ENCODE results near the gene PES1.

DNA sequence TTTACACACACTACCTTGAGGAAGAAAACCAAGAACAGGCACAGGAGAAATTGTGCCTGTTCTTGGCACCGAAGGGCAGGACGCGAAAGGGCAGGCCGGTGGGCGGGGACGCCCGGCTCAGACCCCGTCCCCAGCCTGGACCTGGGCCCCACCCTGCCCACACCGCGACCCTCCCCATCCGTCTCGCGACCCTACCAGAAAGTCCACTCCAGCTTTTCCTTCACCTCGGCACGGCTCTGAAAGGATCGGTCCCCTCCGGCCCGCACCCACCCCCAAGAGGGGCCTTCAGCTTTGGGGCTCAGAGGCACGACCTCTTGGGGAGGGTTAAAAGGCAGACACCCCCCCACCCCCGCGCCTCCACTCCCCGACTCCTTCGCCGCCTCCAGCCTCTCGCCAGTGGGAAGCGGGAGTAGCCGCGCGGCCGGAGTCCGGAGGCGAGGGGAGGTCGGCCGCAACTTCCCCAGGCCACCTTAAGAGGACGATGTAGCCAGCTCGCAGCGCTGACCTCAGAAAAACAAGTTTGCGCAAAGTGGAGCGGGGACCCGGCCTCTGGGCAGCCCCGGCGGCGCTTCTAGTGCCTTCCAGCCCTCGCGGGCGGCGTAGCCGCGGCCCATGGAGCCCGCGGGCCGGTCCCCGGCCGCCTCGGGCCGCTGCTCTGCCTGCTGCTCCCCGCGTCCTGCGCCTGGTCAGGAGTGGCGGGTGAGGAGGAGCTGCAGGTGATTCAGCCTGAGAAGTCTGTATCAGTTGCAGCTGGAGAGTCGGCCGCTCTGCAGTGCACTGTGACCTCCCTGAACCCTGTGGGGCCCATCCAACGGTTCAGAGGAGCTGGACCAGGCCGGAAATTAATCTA lies 49.5 kb downstream of the PES1 start:
- TF ChIP-seq EZH2 (IDR thresholded peaks at IDR 0.05; ENCODE audit: low read depth, unreplicated experiment) (no peak), POLR2AphosphoS5 (IDR thresholded peaks at IDR 0.05; ENCODE audit: low read depth) (peak; percentile 46; the same call in 1 of the 2 replicates), EZH2phosphoT487 (IDR thresholded peaks at IDR 0.05; ENCODE audit: unreplicated experiment) (no peak), STAT1 (IDR thresholded peaks at IDR 0.05; ENCODE audit: unreplicated experiment) (no peak), CREB1 (CRISPR knock-in tag; IDR thresholded peaks at IDR 0.05; ENCODE audit: low read depth) (no peak), ZNF114 (CRISPR knock-in tag; IDR thresholded peaks at IDR 0.05) (no peak)
- TF ChIP-seq, protein P1, sequence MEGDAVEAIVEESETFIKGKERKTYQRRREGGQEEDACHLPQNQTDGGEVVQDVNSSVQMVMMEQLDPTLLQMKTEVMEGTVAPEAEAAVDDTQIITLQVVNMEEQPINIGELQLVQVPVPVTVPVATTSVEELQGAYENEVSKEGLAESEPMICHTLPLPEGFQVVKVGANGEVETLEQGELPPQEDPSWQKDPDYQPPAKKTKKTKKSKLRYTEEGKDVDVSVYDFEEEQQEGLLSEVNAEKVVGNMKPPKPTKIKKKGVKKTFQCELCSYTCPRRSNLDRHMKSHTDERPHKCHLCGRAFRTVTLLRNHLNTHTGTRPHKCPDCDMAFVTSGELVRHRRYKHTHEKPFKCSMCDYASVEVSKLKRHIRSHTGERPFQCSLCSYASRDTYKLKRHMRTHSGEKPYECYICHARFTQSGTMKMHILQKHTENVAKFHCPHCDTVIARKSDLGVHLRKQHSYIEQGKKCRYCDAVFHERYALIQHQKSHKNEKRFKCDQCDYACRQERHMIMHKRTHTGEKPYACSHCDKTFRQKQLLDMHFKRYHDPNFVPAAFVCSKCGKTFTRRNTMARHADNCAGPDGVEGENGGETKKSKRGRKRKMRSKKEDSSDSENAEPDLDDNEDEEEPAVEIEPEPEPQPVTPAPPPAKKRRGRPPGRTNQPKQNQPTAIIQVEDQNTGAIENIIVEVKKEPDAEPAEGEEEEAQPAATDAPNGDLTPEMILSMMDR (conservative IDR thresholded peaks at IDR 0.05; ENCODE audit: low read depth in 2 of 2) = no peak
- TF ChIP-seq, protein P2, sequence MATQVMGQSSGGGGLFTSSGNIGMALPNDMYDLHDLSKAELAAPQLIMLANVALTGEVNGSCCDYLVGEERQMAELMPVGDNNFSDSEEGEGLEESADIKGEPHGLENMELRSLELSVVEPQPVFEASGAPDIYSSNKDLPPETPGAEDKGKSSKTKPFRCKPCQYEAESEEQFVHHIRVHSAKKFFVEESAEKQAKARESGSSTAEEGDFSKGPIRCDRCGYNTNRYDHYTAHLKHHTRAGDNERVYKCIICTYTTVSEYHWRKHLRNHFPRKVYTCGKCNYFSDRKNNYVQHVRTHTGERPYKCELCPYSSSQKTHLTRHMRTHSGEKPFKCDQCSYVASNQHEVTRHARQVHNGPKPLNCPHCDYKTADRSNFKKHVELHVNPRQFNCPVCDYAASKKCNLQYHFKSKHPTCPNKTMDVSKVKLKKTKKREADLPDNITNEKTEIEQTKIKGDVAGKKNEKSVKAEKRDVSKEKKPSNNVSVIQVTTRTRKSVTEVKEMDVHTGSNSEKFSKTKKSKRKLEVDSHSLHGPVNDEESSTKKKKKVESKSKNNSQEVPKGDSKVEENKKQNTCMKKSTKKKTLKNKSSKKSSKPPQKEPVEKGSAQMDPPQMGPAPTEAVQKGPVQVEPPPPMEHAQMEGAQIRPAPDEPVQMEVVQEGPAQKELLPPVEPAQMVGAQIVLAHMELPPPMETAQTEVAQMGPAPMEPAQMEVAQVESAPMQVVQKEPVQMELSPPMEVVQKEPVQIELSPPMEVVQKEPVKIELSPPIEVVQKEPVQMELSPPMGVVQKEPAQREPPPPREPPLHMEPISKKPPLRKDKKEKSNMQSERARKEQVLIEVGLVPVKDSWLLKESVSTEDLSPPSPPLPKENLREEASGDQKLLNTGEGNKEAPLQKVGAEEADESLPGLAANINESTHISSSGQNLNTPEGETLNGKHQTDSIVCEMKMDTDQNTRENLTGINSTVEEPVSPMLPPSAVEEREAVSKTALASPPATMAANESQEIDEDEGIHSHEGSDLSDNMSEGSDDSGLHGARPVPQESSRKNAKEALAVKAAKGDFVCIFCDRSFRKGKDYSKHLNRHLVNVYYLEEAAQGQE (IDR thresholded peaks at IDR 0.05; ENCODE audit: unreplicated experiment) = no peak
- TF ChIP-seq, protein P3, sequence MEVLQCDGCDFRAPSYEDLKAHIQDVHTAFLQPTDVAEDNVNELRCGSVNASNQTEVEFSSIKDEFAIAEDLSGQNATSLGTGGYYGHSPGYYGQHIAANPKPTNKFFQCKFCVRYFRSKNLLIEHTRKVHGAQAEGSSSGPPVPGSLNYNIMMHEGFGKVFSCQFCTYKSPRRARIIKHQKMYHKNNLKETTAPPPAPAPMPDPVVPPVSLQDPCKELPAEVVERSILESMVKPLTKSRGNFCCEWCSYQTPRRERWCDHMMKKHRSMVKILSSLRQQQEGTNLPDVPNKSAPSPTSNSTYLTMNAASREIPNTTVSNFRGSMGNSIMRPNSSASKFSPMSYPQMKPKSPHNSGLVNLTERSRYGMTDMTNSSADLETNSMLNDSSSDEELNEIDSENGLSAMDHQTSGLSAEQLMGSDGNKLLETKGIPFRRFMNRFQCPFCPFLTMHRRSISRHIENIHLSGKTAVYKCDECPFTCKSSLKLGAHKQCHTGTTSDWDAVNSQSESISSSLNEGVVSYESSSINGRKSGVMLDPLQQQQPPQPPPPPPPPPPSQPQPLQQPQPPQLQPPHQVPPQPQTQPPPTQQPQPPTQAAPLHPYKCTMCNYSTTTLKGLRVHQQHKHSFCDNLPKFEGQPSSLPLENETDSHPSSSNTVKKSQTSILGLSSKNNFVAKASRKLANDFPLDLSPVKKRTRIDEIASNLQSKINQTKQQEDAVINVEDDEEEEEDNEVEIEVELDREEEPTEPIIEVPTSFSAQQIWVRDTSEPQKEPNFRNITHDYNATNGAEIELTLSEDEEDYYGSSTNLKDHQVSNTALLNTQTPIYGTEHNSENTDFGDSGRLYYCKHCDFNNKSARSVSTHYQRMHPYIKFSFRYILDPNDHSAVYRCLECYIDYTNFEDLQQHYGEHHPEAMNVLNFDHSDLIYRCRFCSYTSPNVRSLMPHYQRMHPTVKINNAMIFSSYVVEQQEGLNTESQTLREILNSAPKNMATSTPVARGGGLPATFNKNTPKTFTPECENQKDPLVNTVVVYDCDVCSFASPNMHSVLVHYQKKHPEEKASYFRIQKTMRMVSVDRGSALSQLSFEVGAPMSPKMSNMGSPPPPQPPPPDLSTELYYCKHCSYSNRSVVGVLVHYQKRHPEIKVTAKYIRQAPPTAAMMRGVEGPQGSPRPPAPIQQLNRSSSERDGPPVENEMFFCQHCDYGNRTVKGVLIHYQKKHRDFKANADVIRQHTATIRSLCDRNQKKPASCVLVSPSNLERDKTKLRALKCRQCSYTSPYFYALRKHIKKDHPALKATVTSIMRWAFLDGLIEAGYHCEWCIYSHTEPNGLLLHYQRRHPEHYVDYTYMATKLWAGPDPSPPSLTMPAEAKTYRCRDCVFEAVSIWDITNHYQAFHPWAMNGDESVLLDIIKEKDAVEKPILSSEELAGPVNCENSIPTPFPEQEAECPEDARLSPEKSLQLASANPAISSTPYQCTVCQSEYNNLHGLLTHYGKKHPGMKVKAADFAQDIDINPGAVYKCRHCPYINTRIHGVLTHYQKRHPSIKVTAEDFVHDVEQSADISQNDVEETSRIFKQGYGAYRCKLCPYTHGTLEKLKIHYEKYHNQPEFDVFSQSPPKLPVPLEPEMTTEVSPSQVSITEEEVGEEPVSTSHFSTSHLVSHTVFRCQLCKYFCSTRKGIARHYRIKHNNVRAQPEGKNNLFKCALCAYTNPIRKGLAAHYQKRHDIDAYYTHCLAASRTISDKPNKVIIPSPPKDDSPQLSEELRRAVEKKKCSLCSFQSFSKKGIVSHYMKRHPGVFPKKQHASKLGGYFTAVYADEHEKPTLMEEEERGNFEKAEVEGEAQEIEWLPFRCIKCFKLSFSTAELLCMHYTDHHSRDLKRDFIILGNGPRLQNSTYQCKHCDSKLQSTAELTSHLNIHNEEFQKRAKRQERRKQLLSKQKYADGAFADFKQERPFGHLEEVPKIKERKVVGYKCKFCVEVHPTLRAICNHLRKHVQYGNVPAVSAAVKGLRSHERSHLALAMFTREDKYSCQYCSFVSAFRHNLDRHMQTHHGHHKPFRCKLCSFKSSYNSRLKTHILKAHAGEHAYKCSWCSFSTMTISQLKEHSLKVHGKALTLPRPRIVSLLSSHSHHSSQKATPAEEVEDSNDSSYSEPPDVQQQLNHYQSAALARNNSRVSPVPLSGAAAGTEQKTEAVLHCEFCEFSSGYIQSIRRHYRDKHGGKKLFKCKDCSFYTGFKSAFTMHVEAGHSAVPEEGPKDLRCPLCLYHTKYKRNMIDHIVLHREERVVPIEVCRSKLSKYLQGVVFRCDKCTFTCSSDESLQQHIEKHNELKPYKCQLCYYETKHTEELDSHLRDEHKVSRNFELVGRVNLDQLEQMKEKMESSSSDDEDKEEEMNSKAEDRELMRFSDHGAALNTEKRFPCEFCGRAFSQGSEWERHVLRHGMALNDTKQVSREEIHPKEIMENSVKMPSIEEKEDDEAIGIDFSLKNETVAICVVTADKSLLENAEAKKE (CRISPR knock-in tag; IDR thresholded peaks at IDR 0.05) = no peak
- TF ChIP-seq, protein P4, sequence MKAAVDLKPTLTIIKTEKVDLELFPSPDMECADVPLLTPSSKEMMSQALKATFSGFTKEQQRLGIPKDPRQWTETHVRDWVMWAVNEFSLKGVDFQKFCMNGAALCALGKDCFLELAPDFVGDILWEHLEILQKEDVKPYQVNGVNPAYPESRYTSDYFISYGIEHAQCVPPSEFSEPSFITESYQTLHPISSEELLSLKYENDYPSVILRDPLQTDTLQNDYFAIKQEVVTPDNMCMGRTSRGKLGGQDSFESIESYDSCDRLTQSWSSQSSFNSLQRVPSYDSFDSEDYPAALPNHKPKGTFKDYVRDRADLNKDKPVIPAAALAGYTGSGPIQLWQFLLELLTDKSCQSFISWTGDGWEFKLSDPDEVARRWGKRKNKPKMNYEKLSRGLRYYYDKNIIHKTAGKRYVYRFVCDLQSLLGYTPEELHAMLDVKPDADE (IDR thresholded peaks at IDR 0.05) = no peak

Measured in GM23338 (cell line).